GM23338 (cell line): ENCODE data around the gene RNF150. TPM values are rescaled to one million over a fixed set of nuclear protein-coding genes. Genes with fewer than 3 reads are reported as not detected.

Source experiments
- ATAC-seq: fragments of 200-7000 bp; cut with Tn5 transposase; 3 replicates; pipeline ENCODE4 v1.9.1; 2020
- DNase-seq: peaks from one replicate; pipeline ENCODE4 v3.0.0-alpha.2; 2015; ENCODE audit warnings: low spot score
- H2AFZ ChIP-seq: fragments of 200-600 bp; sonication (generic); 2 replicates; pipeline ENCODE4 v1.8.0; 2016; ENCODE audit warnings: antibody characterized with exemption, mild to moderate bottlenecking, moderate library complexity
- H3F3A ChIP-seq: fragments of 200-600 bp; sonication (generic); replicated peaks from 2 replicates; pipeline ENCODE4 v1.8.0; 2017; ENCODE audit warnings: antibody characterized with exemption, mixed run types, low read depth
- H3K27ac ChIP-seq: fragments of 200-600 bp; sonication (generic); 2 replicates; pipeline ENCODE4 v1.6.1; 2016; ENCODE audit warnings: low read depth
- H3K27me3 ChIP-seq: fragments of 200-600 bp; sonication (generic); 2 replicates; pipeline ENCODE4 v1.8.0; 2016; ENCODE audit warnings: mild to moderate bottlenecking, mixed run types, moderate library complexity; ENCODE audit not compliant: insufficient read depth
- H3K36me3 ChIP-seq: fragments of 200-600 bp; sonication (generic); 2 replicates; pipeline ENCODE4 v1.8.0; 2016; ENCODE audit warnings: mild to moderate bottlenecking; ENCODE audit not compliant: insufficient read depth
- H3K4me1 ChIP-seq: fragments of 200-600 bp; sonication (generic); 2 replicates; pipeline ENCODE4 v1.8.0; 2016; ENCODE audit warnings: mild to moderate bottlenecking, moderate library complexity; ENCODE audit not compliant: insufficient read depth
- H3K4me2 ChIP-seq: fragments of 200-600 bp; sonication (generic); 2 replicates; pipeline ENCODE4 v1.7.1; 2017; ENCODE audit warnings: mixed run types
- H3K4me3 ChIP-seq: fragments of 200-600 bp; sonication (generic); 2 replicates; pipeline ENCODE4 v1.6.1; 2016; ENCODE audit warnings: mixed run types
- H3K79me2 ChIP-seq: fragments of 200-600 bp; sonication (generic); replicated peaks from 2 replicates; pipeline ENCODE4 v1.8.0; 2017; ENCODE audit warnings: mild to moderate bottlenecking; ENCODE audit not compliant: insufficient read depth
- H3K9me2 ChIP-seq: fragments of 200-600 bp; sonication (generic); 2 replicates; pipeline ENCODE4 v1.8.0; 2017; ENCODE audit not compliant: insufficient read depth
- H4K20me1 ChIP-seq: fragments of 200-600 bp; sonication (generic); replicated peaks from 2 replicates; pipeline ENCODE4 v1.8.0; 2017; ENCODE audit warnings: mild to moderate bottlenecking; ENCODE audit not compliant: insufficient read depth
- H3K27ac Mint-ChIP-seq: 2 replicates; pipeline ENCODE4 v1.8.0; 2020; ENCODE audit warnings: inconsistent platforms, mild to moderate bottlenecking, moderate library complexity, mixed read lengths
- H3K27me3 Mint-ChIP-seq: 3 replicates; pipeline ENCODE4 v1.8.0; 2022; ENCODE audit warnings: low read depth, mild to moderate bottlenecking, moderate library complexity, mixed read lengths, inconsistent platforms; ENCODE audit not compliant: insufficient read depth, poor library complexity
- H3K36me3 Mint-ChIP-seq: 3 replicates; pipeline ENCODE4 v1.8.0; 2021; ENCODE audit warnings: low read depth, mild to moderate bottlenecking, inconsistent platforms, moderate library complexity, mixed read lengths
- H3K4me1 Mint-ChIP-seq: 3 replicates; pipeline ENCODE4 v1.8.0; 2020; ENCODE audit warnings: mild to moderate bottlenecking, inconsistent platforms, mixed read lengths
- H3K4me3 Mint-ChIP-seq: 3 replicates; pipeline ENCODE4 v1.8.0; 2021; ENCODE audit warnings: moderate library complexity, mild to moderate bottlenecking, inconsistent platforms, mixed read lengths
- H3K9me3 Mint-ChIP-seq: 3 replicates; pipeline ENCODE4 v1.8.0; 2020; ENCODE audit warnings: moderate library complexity, mild to moderate bottlenecking, inconsistent platforms, mixed read lengths
- CREB1 ChIP-seq: fragments of 250-450 bp; sonication (Bioruptor Pico); IDR thresholded peaks from 2 replicates; pipeline ENCODE4 v1.5.0; 2020; ENCODE audit warnings: low read depth, mild to moderate bottlenecking, moderate library complexity
- EZH2phosphoT487 ChIP-seq: fragments of 200-600 bp; sonication (generic); IDR thresholded peaks from one replicate; pipeline ENCODE4 v1.8.1; 2018; ENCODE audit warnings: antibody characterized with exemption; ENCODE audit not compliant: unreplicated experiment
- NANOG ChIP-seq: IDR thresholded peaks from 2 replicates; pipeline ENCODE4 v1.6.1; 2016; ENCODE audit warnings: antibody characterized with exemption, borderline replicate concordance
- REST ChIP-seq: IDR thresholded peaks from one replicate; pipeline ENCODE4 v1.6.1; 2018; ENCODE audit warnings: antibody characterized with exemption; ENCODE audit not compliant: unreplicated experiment
- ZNF462 ChIP-seq: fragments of 250-450 bp; sonication (Bioruptor Pico); IDR thresholded peaks from 2 replicates; pipeline ENCODE4 v1.5.0; 2020; ENCODE audit warnings: mild to moderate bottlenecking, moderate library complexity
- polyA plus RNA-seq: library from polyadenylated mRNA; unstranded; fragments of >200 nt; fragmentation: Nextera tagmentation; extraction: Ambion mirVana; gene quantifications from 2 replicates; pipeline ENCODE4 v1.2.1, GENCODE V29; 2016
- total RNA-seq: library from RNA; depleted of rRNA; stranded (reverse); fragments of >200 nt; shearing (Covaris generic); gene quantifications from 2 replicates; pipeline ENCODE4 v1.2.3, GENCODE V29; 2014
- TF ChIP-seq, protein P1 (sequence below): IDR thresholded peaks from 2 replicates; pipeline ENCODE4 v1.6.1; 2016; ENCODE audit warnings: antibody characterized with exemption

RNF150 gene
- total and polyA plus RNA-seq, 2 experiments from 2014 or later, result 1.3 to 6.1 TPM

GRCh38 chr4:141038428-141038827, 94.8 kb downstream of the RNF150 start (continued):
- TF ChIP-seq ZNF462 (CRISPR knock-in tag) (no peak), EZH2phosphoT487 (no peak), CREB1 (CRISPR knock-in tag) (no peak)

- H3K4me1 Mint-ChIP-seq, result peaks cover 3% of the 10 kb centered on the region; the same call in 2 of the 3 replicates
- no peaks in the 10 kb centered on the region for H3K27me3 Mint-ChIP-seq
- H3K79me2 ChIP-seq, result no peaks in the 10 kb centered on the region
- TF ChIP-seq REST (no peak), NANOG (no peak)
- TF ChIP-seq, protein P1, sequence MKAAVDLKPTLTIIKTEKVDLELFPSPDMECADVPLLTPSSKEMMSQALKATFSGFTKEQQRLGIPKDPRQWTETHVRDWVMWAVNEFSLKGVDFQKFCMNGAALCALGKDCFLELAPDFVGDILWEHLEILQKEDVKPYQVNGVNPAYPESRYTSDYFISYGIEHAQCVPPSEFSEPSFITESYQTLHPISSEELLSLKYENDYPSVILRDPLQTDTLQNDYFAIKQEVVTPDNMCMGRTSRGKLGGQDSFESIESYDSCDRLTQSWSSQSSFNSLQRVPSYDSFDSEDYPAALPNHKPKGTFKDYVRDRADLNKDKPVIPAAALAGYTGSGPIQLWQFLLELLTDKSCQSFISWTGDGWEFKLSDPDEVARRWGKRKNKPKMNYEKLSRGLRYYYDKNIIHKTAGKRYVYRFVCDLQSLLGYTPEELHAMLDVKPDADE, result no peak
Measured at GRCh38 chr4:141037446-141037845, 95.8 kb downstream of the RNF150 start.

More at GRCh38 chr4:141037446-141037845, 95.8 kb downstream of the RNF150 start:
- Histone ChIP-seq H3K9me2 (no peaks in the 10 kb centered on the region), H3K27me3 (no peaks in the 10 kb centered on the region), H3K4me2 (no peak overlapping the region), H3K36me3 (no peaks in the 10 kb centered on the region), H3K4me1 (no peaks in the 10 kb centered on the region), H3K4me3 (no peak overlapping the region), H2AFZ (no peak overlapping the region), H3K27ac (no peak overlapping the region), H3F3A (no peaks in the 10 kb centered on the region), H4K20me1 (no peaks in the 10 kb centered on the region)
- Mint-ChIP-seq H3K9me3 (peaks cover 7% of the 10 kb centered on the region; the same call in 2 of the 3 replicates), H3K27ac (no peak overlapping the region), H3K36me3 (peaks cover 6% of the 10 kb centered on the region; the same call in 1 of the 3 replicates), H3K4me3 (no peak overlapping the region)
- ATAC-seq, result no peak
- no peak for DNase-seq
